Thyroid gland (tissue), 4 donors: ENCODE measurements around the gene ADAMTS17. TPM values are rescaled to one million over a fixed set of nuclear protein-coding genes. Genes with fewer than 3 reads are reported as not detected.

Experiments used
- DNase-seq, 2 donors: peaks; one replicate each; pipeline ENCODE4 v3.0.0-alpha.2; 2019
- H3K27ac ChIP-seq, 3 donors: fragments of 200-600 bp; sonication (generic); 1 replicate in 2 of 3; 2 replicates in 1 of 3; pipeline ENCODE4 v1.5.1; 2016 to 2019; ENCODE audit warnings: mild to moderate bottlenecking in 1 of 3, moderate library complexity in 1 of 3
- H3K27me3 ChIP-seq: fragments of 200-600 bp; sonication (generic); one replicate; pipeline ENCODE4 v1.5.1; 2019
- H3K36me3 ChIP-seq, 2 donors: fragments of 200-600 bp; sonication (generic); one replicate each; pipeline ENCODE4 v1.5.1; 2016 to 2019
- H3K4me1 ChIP-seq, 2 donors: fragments of 200-600 bp; sonication (generic); one replicate each; pipeline ENCODE4 v1.5.1; 2017 to 2019
- H3K4me3 ChIP-seq, 3 donors: fragments of 200-600 bp; sonication (generic); replicated peaks in 1 of 3; 1 replicate in 2 of 3; 2 replicates in 1 of 3; pipeline ENCODE4 v1.5.1; 2016; ENCODE audit warnings: mild to moderate bottlenecking in 1 of 3
- H3K9me3 ChIP-seq: fragments of 200-600 bp; sonication (generic); one replicate; pipeline ENCODE4 v1.5.1; 2017
- POLR2A ChIP-seq, 2 donors: fragments of 450-650 bp; IDR thresholded peaks; one replicate each; pipeline ENCODE4 v1.6.1; 2017; ENCODE audit warnings: antibody characterized with exemption in 2 of 2, mild to moderate bottlenecking in 2 of 2, moderate library complexity in 1 of 2
- WGBS, 2 donors: methylation state at CpG; one replicate each; pipeline ENCODE4 v1.1.5; 2017; 5-methylcytosine and 5-hydroxymethylcytosine counted together
- intact Hi-C: fragments of 100-400 bp; cut with DNase I; formaldehyde crosslinking; loops from one replicate; pipeline ENCODE4 v1.15.1; 2023
- total RNA-seq, 4 donors: library from RNA; depleted of rRNA; stranded (reverse); fragments of >200 nt; gene quantifications; one replicate each; pipeline ENCODE4 v1.2.3, GENCODE V29; 2016
- TF ChIP-seq, protein P1 (sequence below), 6 experiments: fragments of 200-600 bp in 3 of 6; fragments of 450-650 bp in 3 of 6; sonication (generic) in 3 of 6; IDR thresholded peaks; one replicate each; pipeline ENCODE4 v1.5.1; 2016 to 2019; ENCODE audit warnings: antibody characterized with exemption in 6 of 6, mild to moderate bottlenecking in 2 of 6, inconsistent platforms in 1 of 6, moderate library complexity in 1 of 6

Gene ADAMTS17
- total RNA-seq, 4 donors from 2014 or later: 3.5 to 667 (median 5.3) TPM

DNA sequence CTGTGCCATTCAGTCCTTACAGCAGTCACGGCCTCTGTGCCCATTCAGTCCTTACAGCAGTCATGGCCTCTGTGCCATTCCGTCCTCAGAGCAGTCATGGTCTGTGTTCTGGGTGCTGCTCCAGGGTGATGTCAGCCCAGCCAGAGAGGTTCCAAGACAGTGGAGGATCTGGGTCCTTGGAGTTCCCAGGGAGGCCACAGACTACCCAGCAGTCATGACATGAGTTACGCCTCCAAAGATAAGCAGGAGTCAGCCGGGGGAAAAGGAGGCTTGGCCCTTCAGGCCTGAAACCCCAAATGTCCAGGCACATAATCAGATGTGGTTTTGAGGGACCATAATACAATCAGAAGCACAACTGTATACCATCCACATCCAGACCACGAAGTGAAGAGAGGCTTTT lies 115.7 kb downstream of the ADAMTS17 start:
- H3K36me3 ChIP-seq: no peaks in the 10 kb centered on the region
- WGBS, 2 donors: 93 to 99% methylated on average over 4 to 5 of the region's 5 CpGs
- intact Hi-C loops: no loop called here
- no peak overlapping the region for H3K4me3 ChIP-seq
- no peak for TF ChIP-seq POLR2A (IDR thresholded peaks at IDR 0.05)
- TF ChIP-seq, protein P1, sequence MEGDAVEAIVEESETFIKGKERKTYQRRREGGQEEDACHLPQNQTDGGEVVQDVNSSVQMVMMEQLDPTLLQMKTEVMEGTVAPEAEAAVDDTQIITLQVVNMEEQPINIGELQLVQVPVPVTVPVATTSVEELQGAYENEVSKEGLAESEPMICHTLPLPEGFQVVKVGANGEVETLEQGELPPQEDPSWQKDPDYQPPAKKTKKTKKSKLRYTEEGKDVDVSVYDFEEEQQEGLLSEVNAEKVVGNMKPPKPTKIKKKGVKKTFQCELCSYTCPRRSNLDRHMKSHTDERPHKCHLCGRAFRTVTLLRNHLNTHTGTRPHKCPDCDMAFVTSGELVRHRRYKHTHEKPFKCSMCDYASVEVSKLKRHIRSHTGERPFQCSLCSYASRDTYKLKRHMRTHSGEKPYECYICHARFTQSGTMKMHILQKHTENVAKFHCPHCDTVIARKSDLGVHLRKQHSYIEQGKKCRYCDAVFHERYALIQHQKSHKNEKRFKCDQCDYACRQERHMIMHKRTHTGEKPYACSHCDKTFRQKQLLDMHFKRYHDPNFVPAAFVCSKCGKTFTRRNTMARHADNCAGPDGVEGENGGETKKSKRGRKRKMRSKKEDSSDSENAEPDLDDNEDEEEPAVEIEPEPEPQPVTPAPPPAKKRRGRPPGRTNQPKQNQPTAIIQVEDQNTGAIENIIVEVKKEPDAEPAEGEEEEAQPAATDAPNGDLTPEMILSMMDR (IDR thresholded peaks at IDR 0.05): no peak
- H3K4me1 ChIP-seq: no peaks in the 10 kb centered on the region
- DNase-seq: no peak
- no peaks in the 10 kb centered on the region for H3K9me3 ChIP-seq
- no peak overlapping the region for H3K27ac ChIP-seq
- H3K27me3 ChIP-seq: no peaks in the 10 kb centered on the region

GRCh38 chr15:100224206-100225185 lies 117.3 kb downstream of the ADAMTS17 start:
- intact Hi-C loops: no loop called here
- Histone ChIP-seq H3K27me3 (no peaks in the 10 kb centered on the region), H3K4me3 (no peak overlapping the region), H3K36me3 (no peaks in the 10 kb centered on the region), H3K9me3 (no peaks in the 10 kb centered on the region), H3K4me1 (no peaks in the 10 kb centered on the region), H3K27ac (no peak overlapping the region)
- TF ChIP-seq POLR2A (IDR thresholded peaks at IDR 0.05): no peak
- TF ChIP-seq, protein P1 (IDR thresholded peaks at IDR 0.05): no peak
- 76 to 86% methylated on average over 11 of the region's 11 CpGs for WGBS, 2 donors
- DNase-seq: no peak

DNA sequence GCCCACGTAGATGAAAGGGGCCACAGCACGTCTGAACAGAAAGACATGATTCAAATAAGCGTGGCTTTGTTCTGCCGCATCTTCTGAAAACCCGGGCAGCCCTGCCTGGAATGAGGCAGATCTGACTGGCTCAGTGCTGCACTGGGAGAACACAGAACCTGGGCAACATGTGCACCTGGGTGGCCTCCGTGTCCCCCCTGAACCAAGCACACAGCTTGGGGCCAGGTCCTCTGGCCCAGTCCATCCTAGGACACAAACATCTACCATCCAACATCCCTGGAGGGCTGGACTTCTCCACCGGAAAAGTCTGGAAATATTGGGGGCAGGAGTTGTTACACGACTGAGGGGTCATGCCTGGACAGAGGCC lies 119.4 kb downstream of the ADAMTS17 start:
- intact Hi-C loops: no loop called here
- Histone ChIP-seq H3K4me3 (no peak overlapping the region), H3K36me3 (no peaks in the 10 kb centered on the region), H3K27ac (no peak overlapping the region), H3K27me3 (no peaks in the 10 kb centered on the region), H3K9me3 (no peaks in the 10 kb centered on the region), H3K4me1 (no peaks in the 10 kb centered on the region)
- DNase-seq: no peak
- TF ChIP-seq, protein P1 (IDR thresholded peaks at IDR 0.05): no peak
- TF ChIP-seq POLR2A (IDR thresholded peaks at IDR 0.05): no peak
- WGBS, 2 donors: 86% methylated on average over 8 of the region's 8 CpGs

- intact Hi-C loops: no loop called here
- Histone ChIP-seq H3K36me3 (no peaks in the 10 kb centered on the region), H3K27me3 (no peaks in the 10 kb centered on the region), H3K4me3 (no peak overlapping the region), H3K27ac (no peak overlapping the region), H3K4me1 (no peaks in the 10 kb centered on the region), H3K9me3 (no peaks in the 10 kb centered on the region)
- DNase-seq: no peak
- 83 to 86% methylated on average over 22 of the region's 22 CpGs for WGBS, 2 donors
- TF ChIP-seq, protein P1 (IDR thresholded peaks at IDR 0.05): no peak
- TF ChIP-seq POLR2A (IDR thresholded peaks at IDR 0.05): no peak
Observed at GRCh38 chr15:100221471-100222348, 120.1 kb downstream of the ADAMTS17 start.
